HG03280 (cell line): Measurements from ENCODE around the gene PRKN.

Experiments
- ATAC-seq: cut with Tn5 transposase; IDR thresholded peaks from one replicate; pipeline ENCODE4 v1.9.1; 2021; ENCODE audit warnings: mild to moderate bottlenecking, moderate library complexity; ENCODE audit not compliant: unreplicated experiment

Gene PRKN

GRCh38 chr6:162082520-162082919 lies 645.0 kb downstream of the PRKN start:
- ATAC-seq: no peak

GRCh38 chr6:162078667-162079066 lies 648.9 kb downstream of the PRKN start:
- no peak for ATAC-seq

DNA sequence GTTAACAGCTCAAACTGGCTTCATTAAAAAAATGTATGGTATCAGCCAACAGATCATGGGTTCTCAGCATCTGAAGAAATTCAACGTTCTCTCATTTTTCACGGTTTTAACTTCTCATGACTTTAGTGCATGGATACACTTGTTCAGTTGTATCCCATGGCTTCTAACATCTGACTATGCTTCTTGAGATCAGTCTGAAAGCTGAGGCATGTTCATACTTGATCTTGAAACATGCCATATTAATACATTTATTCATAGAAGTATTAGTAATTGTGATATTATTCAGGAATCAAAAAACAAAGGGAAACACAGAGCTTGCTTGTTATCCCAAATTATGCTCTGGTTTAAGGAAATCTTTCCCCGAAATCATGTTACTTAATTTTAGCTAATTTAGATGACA lies 649.4 kb downstream of the PRKN start:
- no peak for ATAC-seq

- no peak for ATAC-seq
Measured at GRCh38 chr6:162076816-162077215, 650.8 kb downstream of the PRKN start.

DNA sequence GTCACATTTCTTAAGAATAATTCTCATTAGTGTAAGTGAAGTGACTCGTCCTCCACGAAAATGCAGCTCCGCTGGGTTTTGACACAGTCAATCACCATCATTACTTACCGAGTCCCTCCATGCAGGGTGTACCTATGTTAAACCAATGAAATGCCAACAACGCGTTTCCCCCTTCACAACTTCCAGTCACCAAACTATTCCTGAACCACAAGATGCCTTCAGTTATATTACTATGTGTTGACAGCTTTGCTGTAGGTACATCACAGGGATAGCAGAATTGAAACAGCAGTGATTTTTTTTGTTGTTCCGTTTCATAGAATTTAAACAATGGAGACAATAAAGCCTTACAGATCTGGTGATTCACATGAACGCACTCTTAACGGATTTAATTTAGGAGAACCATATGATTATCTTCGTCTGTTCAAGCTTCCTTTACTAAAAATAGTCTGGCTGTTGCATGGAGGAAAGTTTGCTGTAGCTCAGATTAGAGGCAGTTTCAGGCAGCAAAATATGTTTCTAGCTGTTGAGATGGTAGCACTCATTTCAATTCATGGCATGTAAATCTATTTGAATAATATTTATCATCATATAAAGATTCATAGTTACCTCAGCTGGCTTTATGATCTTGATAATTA lies 652.8 kb downstream of the PRKN start:
- no peak for ATAC-seq

DNA sequence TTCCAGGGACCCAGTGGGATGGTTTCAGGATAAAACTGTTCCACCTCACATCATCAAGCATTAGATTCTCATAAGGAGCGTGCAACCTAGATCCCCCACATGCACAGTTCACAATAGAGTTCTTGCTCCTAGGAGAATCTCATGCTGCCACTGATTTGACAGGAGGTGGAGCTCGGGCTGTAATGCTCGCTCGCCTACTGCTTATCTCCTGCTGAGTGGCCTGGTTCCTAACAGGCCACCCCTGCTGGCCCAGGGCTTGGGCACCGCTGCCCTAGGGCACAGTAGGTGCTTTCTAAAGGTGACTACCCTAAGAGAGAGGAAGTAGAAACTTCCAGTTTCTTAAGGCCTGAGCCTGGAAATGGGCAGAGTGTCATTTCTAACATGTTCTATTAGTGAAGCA lies 656.9 kb downstream of the PRKN start:
- no peak for ATAC-seq

DNA sequence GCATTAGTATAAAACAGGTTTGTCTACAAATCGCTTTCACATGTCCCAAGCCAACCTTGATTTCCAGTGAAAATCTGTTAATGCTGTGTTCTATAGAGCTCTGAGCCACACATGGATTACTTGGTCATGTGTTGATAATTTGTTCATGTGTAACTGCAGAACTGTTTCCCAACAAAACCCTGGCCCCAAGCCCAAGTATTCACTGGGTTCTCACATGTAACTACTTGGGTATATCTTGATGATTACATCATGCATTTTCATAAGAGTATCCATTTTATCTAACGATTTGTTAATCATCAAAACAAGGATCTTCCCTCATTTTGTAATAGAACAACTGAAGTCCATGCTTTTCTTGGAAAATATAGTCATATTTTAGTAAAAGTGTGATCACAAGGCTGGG lies 657.6 kb downstream of the PRKN start:
- no peak for ATAC-seq

- ATAC-seq: no peak
Measured at GRCh38 chr6:162068340-162068739, 659.2 kb downstream of the PRKN start.

DNA sequence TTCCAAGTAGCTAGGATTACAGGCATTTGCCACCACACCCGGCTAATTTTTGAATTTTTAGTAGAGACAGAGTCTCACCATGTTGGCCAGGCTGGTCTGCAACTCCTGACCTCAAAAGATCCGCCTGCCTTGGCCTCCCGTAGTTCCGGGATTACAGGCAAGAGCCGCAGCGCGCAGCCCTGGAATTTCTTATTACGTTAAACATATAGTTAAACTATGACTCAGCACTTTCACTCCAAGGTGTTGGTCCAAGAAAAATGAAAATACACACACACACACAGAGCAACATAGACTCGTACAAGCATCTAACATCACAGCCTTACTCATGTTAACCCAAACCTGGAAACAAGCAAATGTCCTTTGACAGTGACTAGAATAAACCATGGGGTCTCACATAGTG lies 663.9 kb downstream of the PRKN start:
- ATAC-seq: no peak

DNA sequence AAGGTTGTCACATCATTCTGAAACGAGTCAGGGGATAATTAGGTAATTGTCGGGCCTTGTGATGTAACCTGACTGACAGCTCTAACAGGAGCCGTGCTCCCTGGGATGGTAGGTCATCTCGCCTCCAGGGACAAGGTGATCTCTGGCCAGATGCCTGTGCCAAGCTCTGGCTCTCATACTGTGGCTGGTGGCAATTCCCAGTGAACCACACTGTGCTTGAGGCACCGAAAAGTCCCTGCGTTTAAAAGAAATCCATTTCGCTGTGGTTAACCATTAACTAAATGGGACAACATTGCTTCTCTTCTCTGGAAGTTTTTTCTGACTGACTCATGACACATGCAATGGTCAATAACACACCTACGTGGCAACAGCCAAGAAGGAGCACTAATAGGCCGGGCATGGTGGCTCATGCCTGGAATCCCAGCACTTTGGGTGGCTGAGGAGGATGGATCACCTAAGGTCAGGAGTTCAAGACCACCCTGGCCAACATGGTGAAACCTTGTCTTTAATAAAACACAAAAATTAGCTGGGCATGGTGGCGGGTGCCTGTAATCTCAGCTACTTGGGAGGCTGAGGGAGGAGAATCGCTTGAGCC lies 669.2 kb downstream of the PRKN start:
- no peak for ATAC-seq

GRCh38 chr6:162056745-162057144 lies 670.8 kb downstream of the PRKN start:
- no peak for ATAC-seq

GRCh38 chr6:162056061-162056460 lies 671.5 kb downstream of the PRKN start:
- ATAC-seq: no peak

- ATAC-seq: no peak
Measured at GRCh38 chr6:162055365-162055764, 672.2 kb downstream of the PRKN start.

- no peak for ATAC-seq
Measured at GRCh38 chr6:162053084-162053483, 674.5 kb downstream of the PRKN start.

DNA sequence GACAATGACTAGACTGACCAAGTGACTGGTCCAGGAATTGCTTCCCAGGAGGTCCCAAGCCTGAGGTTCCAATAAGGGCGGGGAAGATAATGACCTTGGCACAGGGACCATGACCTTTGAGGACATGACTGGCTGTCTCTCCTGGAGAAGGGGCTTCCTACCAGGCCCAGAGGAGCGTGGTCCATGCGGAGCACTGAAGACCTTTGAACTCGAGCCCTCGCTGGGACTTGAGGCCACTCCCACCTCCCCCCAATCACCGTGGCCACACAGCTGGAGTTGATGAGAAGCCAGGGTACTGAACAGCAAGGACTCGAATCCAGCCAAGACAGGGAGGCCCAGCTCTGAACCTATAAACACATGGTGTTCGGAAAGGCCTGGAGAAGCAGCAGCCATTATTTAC lies 677.0 kb downstream of the PRKN start:
- no peak for ATAC-seq

- no peak for ATAC-seq
Measured at GRCh38 chr6:162046324-162046723, 681.2 kb downstream of the PRKN start.

- ATAC-seq: no peak
Measured at GRCh38 chr6:162032620-162033019, 694.9 kb downstream of the PRKN start.

DNA sequence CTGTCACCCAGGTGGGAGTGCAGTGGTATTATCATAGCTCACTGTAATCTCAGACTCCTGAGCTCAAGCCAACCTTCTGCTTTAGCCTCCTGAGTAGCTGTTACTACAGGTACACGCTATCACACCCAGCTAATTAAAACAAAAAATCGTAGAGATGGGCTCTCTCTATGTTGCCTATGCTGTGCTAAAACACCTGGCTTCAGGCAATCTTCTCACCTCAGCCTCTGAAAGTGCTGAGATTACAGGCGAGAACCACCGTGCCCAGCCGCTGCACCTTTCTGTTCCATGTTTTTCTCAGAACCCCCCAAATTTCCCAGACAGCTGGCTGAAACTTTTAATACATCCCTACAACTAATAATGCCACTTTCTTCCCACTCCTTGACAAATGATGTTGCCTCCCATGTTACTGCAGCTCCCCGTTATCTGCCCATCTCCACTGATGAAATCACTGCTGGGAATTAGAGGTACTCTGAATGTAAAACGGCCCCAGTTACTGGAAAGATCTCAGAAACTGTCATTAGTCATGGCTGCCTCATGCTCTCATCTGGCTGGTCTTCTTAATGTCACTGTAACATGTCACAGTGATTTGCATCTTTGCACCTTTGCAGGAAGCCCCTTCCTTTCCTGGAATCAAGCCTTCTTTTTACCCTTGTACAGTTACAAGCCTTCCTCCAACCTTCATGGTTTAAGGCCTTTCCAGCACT lies 697.5 kb downstream of the PRKN start:
- ATAC-seq: no peak

GRCh38 chr6:162026843-162027242 lies 700.7 kb downstream of the PRKN start:
- ATAC-seq: no peak

GRCh38 chr6:162026031-162026430 lies 701.5 kb downstream of the PRKN start:
- no peak for ATAC-seq

- ATAC-seq: no peak
Measured at GRCh38 chr6:162019349-162019748, 708.2 kb downstream of the PRKN start.

GRCh38 chr6:162017536-162017935 lies 710.0 kb downstream of the PRKN start:
- ATAC-seq: no peak
